ENCODE results near the gene GAPT.

GRCh38 chr5:58456026-58456425 lies 35.2 kb upstream of the GAPT start:
- TF ChIP-seq CTCF (conservative IDR thresholded peaks at IDR 0.05) = no peak
- TF ChIP-seq EZH2 (IDR thresholded peaks at IDR 0.05; ENCODE audit: low read depth) = no peak

Data from PC-9 (cell line).